HCT116 (cell line): ENCODE data around the gene BBC3. TPM values are rescaled to one million over a fixed set of nuclear protein-coding genes. Genes with fewer than 3 reads are reported as not detected.

Source experiments
- ATAC-seq: fragments of 200-7000 bp; cut with Tn5 transposase; 2 replicates; pipeline ENCODE4 v1.9.1; 2020; ENCODE audit warnings: mild to moderate bottlenecking, moderate library complexity
- BruUV-seq: library from RNA; stranded (reverse); fragments of 400-500 nt; replicated peaks from 2 replicates; lab custom pipeline; 2021; lab: Mats Ljungman, UMichigan
- CTCF ChIA-PET: fragments of 300-600 bp; sonication (Branson Sonifier 250); formaldehyde crosslinking; loops from one replicate; lab custom pipeline; 2021; ENCODE audit warnings: antibody characterized with exemption; lab: Charles Lee
- POLR2A ChIA-PET: fragments of 300-600, 350-600 bp; sonication (Branson Sonifier 250); formaldehyde crosslinking; loops from one replicate; lab custom pipeline; 2021; ENCODE audit warnings: antibody characterized with exemption; lab: Charles Lee
- RAD21 ChIA-PET, 2 experiments: fragments of 300-600 bp; sonication (Branson Sonifier 250); formaldehyde crosslinking; loops; one replicate each; lab custom pipeline; 2023; ENCODE audit warnings: low total read pairs in 2 of 2; ENCODE audit not compliant: uncharacterized antibody in 2 of 2, unreplicated experiment in 2 of 2, low non-redundant PET in 1 of 2; lab: Charles Lee
- DNase-seq: peaks from one replicate; pipeline ENCODE4 v3.0.0-alpha.2; 2010; ENCODE audit warnings: low read depth, low spot score
- H2AFZ ChIP-seq: fragments of 200-600 bp; shearing (Covaris generic), sonication (generic); 2 replicates; pipeline ENCODE4 v1.6.1; 2017; ENCODE audit warnings: low read depth, mixed run types, mixed read lengths, antibody characterized with exemption, low read length; ENCODE audit not compliant: poor library complexity, severe bottlenecking
- H3K27ac ChIP-seq: 2 replicates; pipeline ENCODE4 v1.5.1; 2012; ENCODE audit warnings: low read depth, low read length
- H3K27me3 ChIP-seq: fragments of 200-600 bp; sonication (generic); 2 replicates; pipeline ENCODE4 v1.6.1; 2016; ENCODE audit warnings: mixed run types, low read length, mixed read lengths; ENCODE audit not compliant: insufficient read depth
- H3K36me3 ChIP-seq, 2 experiments: fragments of 200-500 bp in 1 of 2; fragments of 200-600 bp in 1 of 2; sonication (Bioruptor generic) in 1 of 2; sonication (generic) in 1 of 2; 2 replicates each; pipeline versions ENCODE4 v1.5.1 to v1.6.1; 2014 to 2016; ENCODE audit warnings: low read length in 2 of 2, inconsistent platforms in 1 of 2, mixed read lengths in 1 of 2, mixed run types in 1 of 2; ENCODE audit not compliant: insufficient read depth in 2 of 2, control insufficient read depth in 1 of 2
- H3K4me1 ChIP-seq, 2 experiments: fragments of 200-600 bp in 1 of 2; sonication (generic) in 1 of 2; 2 replicates each; pipeline versions ENCODE4 v1.5.1 to v1.6.1; 2012 to 2017; ENCODE audit warnings: low read length in 2 of 2, inconsistent platforms in 1 of 2, mild to moderate bottlenecking in 1 of 2, mixed read lengths in 1 of 2, mixed run types in 1 of 2, moderate library complexity in 1 of 2; ENCODE audit not compliant: insufficient read depth in 2 of 2, control insufficient read depth in 1 of 2
- H3K4me2 ChIP-seq: fragments of 200-600 bp; sonication (generic); 2 replicates; pipeline ENCODE4 v1.6.1; 2017; ENCODE audit warnings: mixed run types, low read length, mixed read lengths
- H3K4me3 ChIP-seq, 2 experiments: fragments of 200-600 bp in 1 of 2; sonication (generic) in 1 of 2; replicated peaks in 1 of 2; 2 replicates each; pipeline ENCODE4 v1.5.1; 2011 to 2016; ENCODE audit warnings: low read length in 2 of 2, control low read depth in 1 of 2, low read depth in 1 of 2, mild to moderate bottlenecking in 1 of 2, mixed read lengths in 1 of 2, mixed run types in 1 of 2
- H3K79me2 ChIP-seq: fragments of 200-600 bp; sonication (generic); 2 replicates; pipeline ENCODE4 v1.6.1; 2017; ENCODE audit warnings: mild to moderate bottlenecking, mixed run types, low read length, moderate library complexity, mixed read lengths; ENCODE audit not compliant: insufficient read depth
- H3K9ac ChIP-seq: fragments of 200-600 bp; sonication (generic); 2 replicates; pipeline ENCODE4 v1.6.1; 2016; ENCODE audit warnings: low read length, mixed read lengths
- H3K9me2 ChIP-seq: fragments of 200-600 bp; sonication (generic), shearing (Covaris generic); 2 replicates; pipeline ENCODE4 v1.6.1; 2017; ENCODE audit warnings: mixed run types, mild to moderate bottlenecking, moderate library complexity; ENCODE audit not compliant: insufficient read depth
- H3K9me3 ChIP-seq, 2 experiments: fragments of 200-500 bp in 1 of 2; fragments of 200-600 bp in 1 of 2; sonication (Bioruptor generic) in 1 of 2; sonication (generic) in 1 of 2; 2 replicates each; pipeline ENCODE4 v1.6.1; 2014 to 2017; ENCODE audit warnings: low read length in 2 of 2, mixed read lengths in 2 of 2, inconsistent platforms in 1 of 2, low read depth in 1 of 2, mild to moderate bottlenecking in 1 of 2, mixed run types in 1 of 2, moderate library complexity in 1 of 2; ENCODE audit not compliant: control insufficient read depth in 1 of 2, insufficient read depth in 1 of 2
- H4K20me1 ChIP-seq: fragments of 200-600 bp; sonication (generic), shearing (Covaris generic); 2 replicates; pipeline ENCODE4 v1.6.1; 2017; ENCODE audit warnings: mixed run types, mild to moderate bottlenecking, moderate library complexity; ENCODE audit not compliant: insufficient read depth
- ATF3 ChIP-seq: IDR thresholded peaks from 2 replicates; pipeline ENCODE4 v1.6.1; 2012
- CBX3 ChIP-seq: IDR thresholded peaks from 2 replicates; pipeline ENCODE4 v1.6.1; 2012; ENCODE audit warnings: low read depth
- CEBPB ChIP-seq: IDR thresholded peaks from 2 replicates; pipeline ENCODE4 v1.6.1; 2012; ENCODE audit warnings: low read depth
- CTCF ChIP-seq, 3 experiments: fragments of 200-600 bp in 1 of 3; sonication (generic) in 1 of 3; IDR thresholded peaks in 2 of 3; conservative IDR thresholded peaks in 1 of 3; 2 replicates each; pipeline ENCODE4 v1.5.1; 2012 to 2017; ENCODE audit warnings: low read depth in 2 of 3, low read length in 2 of 3, antibody characterized with exemption in 1 of 3, borderline replicate concordance in 1 of 3, control low read depth in 1 of 3, mild to moderate bottlenecking in 1 of 3, mixed read lengths in 1 of 3, mixed run types in 1 of 3, moderate library complexity in 1 of 3; ENCODE audit not compliant: insufficient read depth in 1 of 3
- EGR1 ChIP-seq: IDR thresholded peaks from 2 replicates; pipeline ENCODE4 v1.6.1; 2012; ENCODE audit warnings: low read depth
- EZH2 ChIP-seq: fragments of 200-600 bp; sonication (generic); IDR thresholded peaks from 2 replicates; pipeline ENCODE4 v1.6.1; 2017; ENCODE audit warnings: antibody characterized with exemption, mixed run types
- JUND ChIP-seq: IDR thresholded peaks from 2 replicates; pipeline ENCODE4 v1.6.1; 2012
- MAX ChIP-seq: IDR thresholded peaks from 2 replicates; pipeline ENCODE4 v1.6.1; 2012
- RAD21 ChIP-seq: IDR thresholded peaks from 2 replicates; pipeline ENCODE4 v1.6.1; 2012; ENCODE audit warnings: low read depth, mild to moderate bottlenecking
- REST ChIP-seq: IDR thresholded peaks from 2 replicates; pipeline ENCODE4 v1.6.1; 2012; ENCODE audit warnings: low read depth
- SP1 ChIP-seq: IDR thresholded peaks from 2 replicates; pipeline ENCODE4 v1.6.1; 2012; ENCODE audit warnings: low read depth
- YY1 ChIP-seq: IDR thresholded peaks from 2 replicates; pipeline ENCODE4 v1.6.1; 2011; ENCODE audit warnings: low read length, low read depth, moderate library complexity, mild to moderate bottlenecking; ENCODE audit not compliant: insufficient replicate concordance; ENCODE audit errors: extremely low read depth
- ZBTB33 ChIP-seq: IDR thresholded peaks from 2 replicates; pipeline ENCODE4 v1.6.1; 2011; ENCODE audit warnings: mild to moderate bottlenecking, low read length, moderate library complexity; ENCODE audit not compliant: insufficient replicate concordance; ENCODE audit errors: extremely low read depth
- ZNF274 ChIP-seq: fragments of 200-500 bp; sonication (Bioruptor generic); IDR thresholded peaks from 2 replicates; pipeline ENCODE4 v1.6.1; 2014; ENCODE audit warnings: mild to moderate bottlenecking, low read depth, low read length, inconsistent platforms
- intact Hi-C: fragments of 100-400 bp; cut with micrococcal nuclease; formaldehyde crosslinking; loops from 2 replicates; pipeline ENCODE4 v1.10.0; 2022
- total RNA-seq: library from RNA; stranded (reverse); gene quantifications from one replicate; pipeline ENCODE4 v1.2.1, GENCODE V29; 2021; ENCODE audit not compliant: unreplicated experiment

The BBC3 gene
- total RNA-seq, 1 experiment from 2014 or later, result 45.0 TPM

- no peak for TF ChIP-seq ATF3
- TF ChIP-seq CBX3, result no peak
Measured at GRCh38 chr19:47270408-47270807, 39.4 kb upstream of the BBC3 start (continued).

GRCh38 chr19:47269596-47269995 is 38.6 kb upstream of the BBC3 start:
- no peak for ATAC-seq
- H3K9ac ChIP-seq, result no peak overlapping the region

More at GRCh38 chr19:47269596-47269995, 38.6 kb upstream of the BBC3 start:
- peaks cover 8 to 16% of the 10 kb centered on the region in 2 experiments; a peak in 3 of 4 replicates for H3K36me3 ChIP-seq
- no peaks in the 10 kb centered on the region for H4K20me1 ChIP-seq
- no peaks in the 10 kb centered on the region for H3K9me3 ChIP-seq
- CTCF ChIA-PET, result no interaction called here
- no peak for DNase-seq
- no peak for TF ChIP-seq ZNF274
- TF ChIP-seq JUND, result no peak
- TF ChIP-seq ATF3, result no peak
- TF ChIP-seq REST, result no peak
- no peak for TF ChIP-seq MAX
- no peak for TF ChIP-seq EGR1
- TF ChIP-seq ZBTB33, result no peak
- TF ChIP-seq EZH2, result no peak
- TF ChIP-seq SP1, result no peak
- TF ChIP-seq CTCF (IDR thresholded peaks at IDR 0.05 in 2 of 3, conservative IDR thresholded peaks at IDR 0.05 in 1 of 3; ENCODE audit: borderline replicate concordance in 1 of 3, insufficient read depth in 1 of 3, low read depth in 2 of 3, low read length in 2 of 3), result no peak
- TF ChIP-seq CEBPB, result no peak
- TF ChIP-seq YY1, result no peak
- TF ChIP-seq RAD21, result no peak
- TF ChIP-seq CBX3, result no peak
- no peak overlapping the region for H3K4me3 ChIP-seq
- H3K79me2 ChIP-seq, result no peaks in the 10 kb centered on the region
- peaks cover 6 to 25% of the 10 kb centered on the region in 2 experiments; a peak in 3 of 4 replicates for H3K4me1 ChIP-seq
- H3K4me2 ChIP-seq, result no peak overlapping the region
- POLR2A ChIA-PET, result no interaction called here
- BruUV-seq, result no TSS peak
- no peaks in the 10 kb centered on the region for H3K27me3 ChIP-seq
- RAD21 ChIA-PET, result no interaction called here
- no peak overlapping the region for H3K27ac ChIP-seq
- intact Hi-C loops, result no loop called here
- no peaks in the 10 kb centered on the region for H3K9me2 ChIP-seq
- no peak overlapping the region for H2AFZ ChIP-seq
